ENCODE results near the gene DIP2C. TPM values are rescaled to one million over a fixed set of nuclear protein-coding genes. Genes with fewer than 3 reads are reported as not detected.

Gene DIP2C
- total RNA-seq, 3 donors from 2014 or later: 8.0 to 72.0 (median 8.5) TPM

- no peaks in the 10 kb centered on the region for H3K36me3 ChIP-seq (ENCODE audit: low read depth)
- H3K9me3 ChIP-seq: no peaks in the 10 kb centered on the region
- no peak overlapping the region for H3K4me3 ChIP-seq
- no peak for TF ChIP-seq CTCF (IDR thresholded peaks at IDR 0.05)
- peaks cover 21% of the 10 kb centered on the region for H3K4me1 ChIP-seq (ENCODE audit: low read depth)
- ATAC-seq (no peak), DNase-seq (no peak)
- intact Hi-C loops (cut with DNase I, micrococcal nuclease): no loop called here
These were observed 80.2 kb downstream of the DIP2C start for GRCh38 chr10:609262-609658.

GRCh38 chr10:608331-609261, 80.9 kb downstream of the DIP2C start:
- intact Hi-C loops (cut with DNase I, micrococcal nuclease): no loop called here
- Histone ChIP-seq H3K9me3 (no peaks in the 10 kb centered on the region), H3K4me1 (ENCODE audit: low read depth) (peaks cover 15% of the 10 kb centered on the region), H3K4me3 (no peak overlapping the region), H3K36me3 (ENCODE audit: low read depth) (no peaks in the 10 kb centered on the region)
- DNase-seq (no peak), ATAC-seq (no peak)
- TF ChIP-seq CTCF (IDR thresholded peaks at IDR 0.05): no peak

GRCh38 chr10:607545-608185, 81.8 kb downstream of the DIP2C start:
- intact Hi-C loops (cut with DNase I, micrococcal nuclease): no loop called here
- no peaks in the 10 kb centered on the region for H3K9me3 ChIP-seq
- TF ChIP-seq CTCF (IDR thresholded peaks at IDR 0.05): no peak
- DNase-seq (no peak), ATAC-seq (no peak)
- H3K36me3 ChIP-seq (ENCODE audit: low read depth): no peaks in the 10 kb centered on the region
- no peak overlapping the region for H3K4me3 ChIP-seq
- peaks cover 9% of the 10 kb centered on the region for H3K4me1 ChIP-seq (ENCODE audit: low read depth)

GRCh38 chr10:606762-607544, 82.5 kb downstream of the DIP2C start:
- intact Hi-C loops (cut with DNase I, micrococcal nuclease): no loop called here
- no peak for ATAC-seq
- Histone ChIP-seq H3K9me3 (no peaks in the 10 kb centered on the region), H3K4me3 (no peak overlapping the region), H3K4me1 (ENCODE audit: low read depth) (peaks cover 6% of the 10 kb centered on the region), H3K36me3 (ENCODE audit: low read depth) (no peaks in the 10 kb centered on the region)
- no peak for DNase-seq
- no peak for TF ChIP-seq CTCF (IDR thresholded peaks at IDR 0.05)

- peaks cover 6% of the 10 kb centered on the region for H3K4me1 ChIP-seq (ENCODE audit: low read depth)
- no peaks in the 10 kb centered on the region for H3K36me3 ChIP-seq (ENCODE audit: low read depth)
- intact Hi-C loops (cut with DNase I, micrococcal nuclease): no loop called here
- ATAC-seq (peak; percentile 82), DNase-seq (peak in 1 of 3 donors; percentile 38)
- TF ChIP-seq CTCF (IDR thresholded peaks at IDR 0.05): no peak
- H3K4me3 ChIP-seq: no peak overlapping the region
- H3K9me3 ChIP-seq: no peaks in the 10 kb centered on the region
These were observed 83.7 kb downstream of the DIP2C start for GRCh38 chr10:605632-606325.

Measured in mucosa of descending colon (tissue), 3 donors.